Nephron progenitor cell (in vitro differentiated cells): Measurements from ENCODE around the gene TMEM258.
A peak's percentile ranks its signal among the peaks of the same experiment; 100 is the strongest.

Source experiments
- DNase-seq: peaks from one replicate; pipeline ENCODE4 v3.0.0; 2021
- H3K27ac Mint-ChIP-seq: 2 replicates; pipeline ENCODE4 v1.8.0; 2021; ENCODE audit warnings: mild to moderate bottlenecking, moderate library complexity, mixed read lengths
- H3K27me3 Mint-ChIP-seq: 2 replicates; pipeline ENCODE4 v1.8.0; 2021; ENCODE audit warnings: mild to moderate bottlenecking, low read depth, mixed read lengths; ENCODE audit not compliant: poor library complexity
- H3K36me3 Mint-ChIP-seq: 2 replicates; pipeline ENCODE4 v1.8.0; 2021; ENCODE audit warnings: low read depth, mixed read lengths
- H3K4me1 Mint-ChIP-seq: 2 replicates; pipeline ENCODE4 v1.8.0; 2021; ENCODE audit warnings: mixed read lengths
- H3K4me3 Mint-ChIP-seq: 2 replicates; pipeline ENCODE4 v1.8.0; 2021; ENCODE audit warnings: mild to moderate bottlenecking, moderate library complexity, mixed read lengths
- H3K9me3 Mint-ChIP-seq: 2 replicates; pipeline ENCODE4 v1.8.0; 2021; ENCODE audit warnings: mild to moderate bottlenecking, moderate library complexity, mixed read lengths
- TF ChIP-seq, protein P1 (sequence below): fragments of 200-600 bp; sonication (generic); IDR thresholded peaks from 2 replicates; pipeline ENCODE4 v1.5.0; 2021; ENCODE audit warnings: antibody characterized with exemption

TMEM258 gene

DNA sequence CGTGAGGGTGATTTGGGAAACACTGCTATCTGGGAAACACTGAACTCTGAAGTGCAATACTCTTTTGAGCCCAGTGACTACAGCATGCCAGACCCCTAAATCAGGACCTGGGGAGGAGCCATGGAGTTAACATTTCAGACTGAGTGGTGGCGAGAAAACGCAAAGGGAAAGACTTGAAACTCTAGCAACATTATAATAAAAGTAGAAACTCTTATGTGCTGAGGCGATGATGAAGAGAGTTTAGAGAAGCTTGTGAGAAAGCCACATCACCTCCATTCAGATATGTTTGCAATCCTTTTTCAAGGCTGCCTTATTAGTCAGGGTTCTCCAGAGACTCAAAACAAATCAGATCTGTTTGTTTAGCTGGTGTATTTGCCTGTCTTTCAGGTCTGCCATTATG is 2.2 kb upstream of the TMEM258 start:
- H3K4me1 Mint-ChIP-seq: peaks cover 53% of the 10 kb centered on the region
- H3K9me3 Mint-ChIP-seq: no peaks in the 10 kb centered on the region
- peak overlapping the region; percentile 71 for H3K27ac Mint-ChIP-seq
- H3K36me3 Mint-ChIP-seq: peaks cover 35% of the 10 kb centered on the region
- H3K4me3 Mint-ChIP-seq: peak overlapping the region; percentile 96
- no peaks in the 10 kb centered on the region for H3K27me3 Mint-ChIP-seq
- no peak for DNase-seq
- TF ChIP-seq, protein P1, sequence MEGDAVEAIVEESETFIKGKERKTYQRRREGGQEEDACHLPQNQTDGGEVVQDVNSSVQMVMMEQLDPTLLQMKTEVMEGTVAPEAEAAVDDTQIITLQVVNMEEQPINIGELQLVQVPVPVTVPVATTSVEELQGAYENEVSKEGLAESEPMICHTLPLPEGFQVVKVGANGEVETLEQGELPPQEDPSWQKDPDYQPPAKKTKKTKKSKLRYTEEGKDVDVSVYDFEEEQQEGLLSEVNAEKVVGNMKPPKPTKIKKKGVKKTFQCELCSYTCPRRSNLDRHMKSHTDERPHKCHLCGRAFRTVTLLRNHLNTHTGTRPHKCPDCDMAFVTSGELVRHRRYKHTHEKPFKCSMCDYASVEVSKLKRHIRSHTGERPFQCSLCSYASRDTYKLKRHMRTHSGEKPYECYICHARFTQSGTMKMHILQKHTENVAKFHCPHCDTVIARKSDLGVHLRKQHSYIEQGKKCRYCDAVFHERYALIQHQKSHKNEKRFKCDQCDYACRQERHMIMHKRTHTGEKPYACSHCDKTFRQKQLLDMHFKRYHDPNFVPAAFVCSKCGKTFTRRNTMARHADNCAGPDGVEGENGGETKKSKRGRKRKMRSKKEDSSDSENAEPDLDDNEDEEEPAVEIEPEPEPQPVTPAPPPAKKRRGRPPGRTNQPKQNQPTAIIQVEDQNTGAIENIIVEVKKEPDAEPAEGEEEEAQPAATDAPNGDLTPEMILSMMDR: no peak

GRCh38 chr11:61793829-61794204 is 1.4 kb upstream of the TMEM258 start:
- Mint-ChIP-seq H3K4me3 (peak overlapping the region; percentile 96), H3K36me3 (peaks cover 35% of the 10 kb centered on the region), H3K4me1 (peaks cover 47% of the 10 kb centered on the region), H3K27ac (peak overlapping the region; percentile 95), H3K27me3 (no peaks in the 10 kb centered on the region), H3K9me3 (no peaks in the 10 kb centered on the region)
- TF ChIP-seq, protein P1: no peak
- DNase-seq: no peak

- H3K4me3 Mint-ChIP-seq: peak overlapping the region; percentile 96
- DNase-seq: no peak
- H3K9me3 Mint-ChIP-seq: no peaks in the 10 kb centered on the region
- no peaks in the 10 kb centered on the region for H3K27me3 Mint-ChIP-seq
- peaks cover 40% of the 10 kb centered on the region for H3K36me3 Mint-ChIP-seq
- H3K4me1 Mint-ChIP-seq: peaks cover 44% of the 10 kb centered on the region
- TF ChIP-seq, protein P1: no peak
- H3K27ac Mint-ChIP-seq: peak overlapping the region; percentile 95
Measured at GRCh38 chr11:61793083-61793828, 857 bp upstream of the TMEM258 start.

DNA sequence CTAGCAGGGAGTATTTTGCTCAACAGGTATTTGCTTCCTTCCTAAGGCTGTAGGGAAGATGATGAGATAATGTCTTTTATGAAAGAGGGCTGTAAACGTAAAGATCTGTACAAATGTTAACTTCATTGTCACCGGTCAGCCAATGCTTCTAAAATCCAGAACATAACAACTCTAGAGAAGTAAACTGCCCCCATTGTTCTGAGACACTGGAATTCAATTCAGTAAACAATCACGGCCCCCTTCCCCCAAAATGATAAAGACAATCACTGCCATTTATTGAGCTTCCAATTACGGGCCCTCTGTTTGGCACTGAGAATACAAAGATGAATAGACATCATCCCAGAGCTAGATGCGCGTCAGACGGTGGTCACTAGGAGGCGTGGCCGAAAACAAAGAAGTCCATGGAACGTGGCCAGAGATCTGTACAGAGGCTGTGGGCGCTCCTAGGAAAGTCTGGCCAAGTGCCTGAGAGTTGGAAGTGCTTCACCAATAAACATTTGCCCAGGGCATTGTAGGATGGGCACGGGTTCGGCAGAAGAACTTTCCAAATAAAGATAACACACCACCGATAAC is 576 bp downstream of the TMEM258 start:
- TF ChIP-seq, protein P1: no peak
- Mint-ChIP-seq H3K4me1 (peaks cover 45% of the 10 kb centered on the region), H3K36me3 (peaks cover 40% of the 10 kb centered on the region), H3K4me3 (peak overlapping the region; percentile 96), H3K27ac (peak overlapping the region; percentile 100), H3K27me3 (no peaks in the 10 kb centered on the region), H3K9me3 (no peaks in the 10 kb centered on the region)
- peak; percentile 65 for DNase-seq

- Mint-ChIP-seq H3K4me1 (peaks cover 56% of the 10 kb centered on the region), H3K36me3 (peaks cover 44% of the 10 kb centered on the region), H3K27ac (peak overlapping the region; percentile 59), H3K4me3 (no peak overlapping the region), H3K9me3 (no peaks in the 10 kb centered on the region), H3K27me3 (no peaks in the 10 kb centered on the region)
- peak; percentile 39 for DNase-seq
- TF ChIP-seq, protein P1: peak; percentile 51
Measured at GRCh38 chr11:61787928-61788491, 4.4 kb downstream of the TMEM258 start.
